SU-DHL-6 (cell line): ENCODE results near the gene ANKRD39.

Experiments
- H2AFZ ChIP-seq: fragments of 200-600 bp; sonication (generic); 2 replicates; pipeline ENCODE4 v1.6.1; 2014; ENCODE audit warnings: low read depth, mild to moderate bottlenecking, moderate library complexity, mixed read lengths, antibody characterized with exemption, low read length; ENCODE audit not compliant: severe bottlenecking
- H3F3A ChIP-seq: fragments of 200-600 bp; shearing (Covaris generic); 2 replicates; pipeline ENCODE4 v1.6.0; 2016; ENCODE audit warnings: antibody characterized with exemption, mild to moderate bottlenecking; ENCODE audit not compliant: insufficient read depth
- H3K27ac ChIP-seq: fragments of 200-600 bp; sonication (generic); 2 replicates; pipeline ENCODE4 v1.5.1; 2016; ENCODE audit warnings: low read depth, mild to moderate bottlenecking, low read length, moderate library complexity, mixed read lengths
- H3K27me3 ChIP-seq: fragments of 200-600 bp; sonication (generic), shearing (Covaris generic); 2 replicates; pipeline ENCODE4 v1.6.0; 2014; ENCODE audit warnings: mild to moderate bottlenecking, low read length
- H3K36me3 ChIP-seq: fragments of 200-600 bp; sonication (generic); 2 replicates; pipeline ENCODE4 v1.6.1; 2014; ENCODE audit warnings: mild to moderate bottlenecking, low read length, mixed read lengths
- H3K4me2 ChIP-seq: fragments of 300-600, 200-600 bp; shearing (Covaris generic), sonication (generic); 2 replicates; pipeline ENCODE4 v1.6.0; 2014; ENCODE audit warnings: low read length, low read depth, mild to moderate bottlenecking; ENCODE audit not compliant: poor library complexity, severe bottlenecking
- H3K4me3 ChIP-seq: fragments of 200-600 bp; sonication (generic); 2 replicates; pipeline ENCODE4 v1.5.1; 2014; ENCODE audit warnings: antibody characterized with exemption, low read length, mild to moderate bottlenecking, mixed read lengths; ENCODE audit not compliant: insufficient read depth, poor library complexity, severe bottlenecking
- H3K79me2 ChIP-seq: fragments of 200-600 bp; sonication (generic); 2 replicates; pipeline ENCODE4 v1.6.1; 2014; ENCODE audit warnings: mild to moderate bottlenecking, low read length, moderate library complexity; ENCODE audit not compliant: insufficient read depth
- H3K9ac ChIP-seq: fragments of 200-600 bp; sonication (generic); 2 replicates; pipeline ENCODE4 v1.7.0; 2014; ENCODE audit warnings: mild to moderate bottlenecking, low read length
- H3K9me2 ChIP-seq: fragments of 200-600 bp; sonication (generic); replicated peaks from 2 replicates; pipeline ENCODE4 v1.6.1; 2014; ENCODE audit warnings: low read length; ENCODE audit not compliant: insufficient read depth
- H3K9me3 ChIP-seq: fragments of 200-600 bp; sonication (generic); 2 replicates; pipeline ENCODE4 v1.6.1; 2014; ENCODE audit warnings: low read length, mixed read lengths; ENCODE audit not compliant: insufficient read depth
- H4K20me1 ChIP-seq: fragments of 200-600 bp; sonication (generic); 2 replicates; pipeline ENCODE4 v1.6.1; 2014; ENCODE audit warnings: low read depth, mild to moderate bottlenecking, antibody characterized with exemption, low read length, moderate library complexity, mixed read lengths
- EZH2phosphoT487 ChIP-seq: fragments of 200-600 bp; sonication (generic), shearing (Covaris generic); conservative IDR thresholded peaks from 2 replicates; pipeline ENCODE4 v1.6.1; 2018; ENCODE audit warnings: mild to moderate bottlenecking, antibody characterized with exemption, low read length, moderate library complexity, mixed read lengths
- TF ChIP-seq, protein P1 (sequence below): fragments of 200-600 bp; sonication (generic); IDR thresholded peaks from one replicate; pipeline ENCODE4 v1.5.1; 2017; ENCODE audit warnings: antibody characterized with exemption, mild to moderate bottlenecking, low read length, moderate library complexity; ENCODE audit not compliant: insufficient read depth, poor library complexity, severe bottlenecking

ANKRD39 gene

DNA sequence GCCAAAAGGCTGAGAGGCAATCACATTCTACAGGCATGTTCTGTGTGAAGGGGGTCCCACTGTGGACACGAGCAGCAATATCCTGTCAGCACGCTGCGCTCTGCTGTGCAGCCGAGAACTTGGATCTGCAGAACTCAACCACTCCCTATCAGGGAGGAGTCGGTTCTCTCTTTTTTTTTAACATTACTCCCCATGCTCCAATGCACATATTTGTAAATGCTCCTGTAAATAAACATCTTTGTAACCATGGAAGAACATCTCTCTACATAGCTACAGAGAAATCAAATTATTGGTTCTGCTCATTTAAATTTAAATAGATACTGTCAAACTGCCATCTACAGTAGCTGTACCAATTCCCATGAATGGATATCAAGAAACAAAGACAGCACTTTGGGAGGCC is 11.0 kb downstream of the ANKRD39 start:
- H3K4me2 ChIP-seq, result no peak overlapping the region
- H4K20me1 ChIP-seq, result no peaks in the 10 kb centered on the region
- H3K36me3 ChIP-seq, result no peaks in the 10 kb centered on the region
- no peak overlapping the region for H3K9ac ChIP-seq
- H3K9me3 ChIP-seq, result no peaks in the 10 kb centered on the region
- H3K4me3 ChIP-seq, result no peak overlapping the region
- H3K27me3 ChIP-seq, result no peaks in the 10 kb centered on the region
- no peaks in the 10 kb centered on the region for H3K79me2 ChIP-seq
- TF ChIP-seq, protein P1, sequence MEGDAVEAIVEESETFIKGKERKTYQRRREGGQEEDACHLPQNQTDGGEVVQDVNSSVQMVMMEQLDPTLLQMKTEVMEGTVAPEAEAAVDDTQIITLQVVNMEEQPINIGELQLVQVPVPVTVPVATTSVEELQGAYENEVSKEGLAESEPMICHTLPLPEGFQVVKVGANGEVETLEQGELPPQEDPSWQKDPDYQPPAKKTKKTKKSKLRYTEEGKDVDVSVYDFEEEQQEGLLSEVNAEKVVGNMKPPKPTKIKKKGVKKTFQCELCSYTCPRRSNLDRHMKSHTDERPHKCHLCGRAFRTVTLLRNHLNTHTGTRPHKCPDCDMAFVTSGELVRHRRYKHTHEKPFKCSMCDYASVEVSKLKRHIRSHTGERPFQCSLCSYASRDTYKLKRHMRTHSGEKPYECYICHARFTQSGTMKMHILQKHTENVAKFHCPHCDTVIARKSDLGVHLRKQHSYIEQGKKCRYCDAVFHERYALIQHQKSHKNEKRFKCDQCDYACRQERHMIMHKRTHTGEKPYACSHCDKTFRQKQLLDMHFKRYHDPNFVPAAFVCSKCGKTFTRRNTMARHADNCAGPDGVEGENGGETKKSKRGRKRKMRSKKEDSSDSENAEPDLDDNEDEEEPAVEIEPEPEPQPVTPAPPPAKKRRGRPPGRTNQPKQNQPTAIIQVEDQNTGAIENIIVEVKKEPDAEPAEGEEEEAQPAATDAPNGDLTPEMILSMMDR, result no peak
- no peak for TF ChIP-seq EZH2phosphoT487
- no peaks in the 10 kb centered on the region for H3K9me2 ChIP-seq
- no peaks in the 10 kb centered on the region for H3F3A ChIP-seq
- no peak overlapping the region for H2AFZ ChIP-seq
- H3K27ac ChIP-seq, result no peak overlapping the region

DNA sequence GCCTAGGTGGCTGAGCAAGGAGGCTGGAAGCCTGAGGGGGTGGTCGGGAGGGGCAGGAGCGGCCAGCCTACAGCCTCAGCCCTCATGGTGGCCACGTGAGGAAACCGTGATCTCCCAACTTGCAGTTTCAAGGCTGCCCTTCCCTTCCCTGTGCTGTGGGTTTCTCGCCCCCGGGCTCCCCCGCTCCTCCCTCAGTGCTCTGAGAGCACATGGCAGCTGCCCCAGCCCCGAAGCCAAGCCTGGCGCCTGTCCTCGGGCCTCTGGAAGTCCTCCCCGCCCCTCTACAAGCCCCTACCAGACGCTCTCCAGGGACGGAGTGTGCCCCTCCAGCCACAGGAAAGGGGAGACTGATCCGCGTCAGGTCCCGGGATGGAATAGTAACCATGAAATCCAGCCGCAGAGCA is 13.4 kb downstream of the ANKRD39 start:
- H3F3A ChIP-seq, result no peaks in the 10 kb centered on the region
- H4K20me1 ChIP-seq, result no peaks in the 10 kb centered on the region
- no peak overlapping the region for H2AFZ ChIP-seq
- H3K4me3 ChIP-seq, result no peak overlapping the region
- H3K9me2 ChIP-seq, result no peaks in the 10 kb centered on the region
- H3K9ac ChIP-seq, result no peak overlapping the region
- H3K9me3 ChIP-seq, result no peaks in the 10 kb centered on the region
- H3K79me2 ChIP-seq, result no peaks in the 10 kb centered on the region
- H3K4me2 ChIP-seq, result no peak overlapping the region
- no peak overlapping the region for H3K27ac ChIP-seq
- TF ChIP-seq, protein P1, result no peak
- TF ChIP-seq EZH2phosphoT487, result no peak
- H3K36me3 ChIP-seq, result no peaks in the 10 kb centered on the region
- H3K27me3 ChIP-seq, result no peaks in the 10 kb centered on the region

DNA sequence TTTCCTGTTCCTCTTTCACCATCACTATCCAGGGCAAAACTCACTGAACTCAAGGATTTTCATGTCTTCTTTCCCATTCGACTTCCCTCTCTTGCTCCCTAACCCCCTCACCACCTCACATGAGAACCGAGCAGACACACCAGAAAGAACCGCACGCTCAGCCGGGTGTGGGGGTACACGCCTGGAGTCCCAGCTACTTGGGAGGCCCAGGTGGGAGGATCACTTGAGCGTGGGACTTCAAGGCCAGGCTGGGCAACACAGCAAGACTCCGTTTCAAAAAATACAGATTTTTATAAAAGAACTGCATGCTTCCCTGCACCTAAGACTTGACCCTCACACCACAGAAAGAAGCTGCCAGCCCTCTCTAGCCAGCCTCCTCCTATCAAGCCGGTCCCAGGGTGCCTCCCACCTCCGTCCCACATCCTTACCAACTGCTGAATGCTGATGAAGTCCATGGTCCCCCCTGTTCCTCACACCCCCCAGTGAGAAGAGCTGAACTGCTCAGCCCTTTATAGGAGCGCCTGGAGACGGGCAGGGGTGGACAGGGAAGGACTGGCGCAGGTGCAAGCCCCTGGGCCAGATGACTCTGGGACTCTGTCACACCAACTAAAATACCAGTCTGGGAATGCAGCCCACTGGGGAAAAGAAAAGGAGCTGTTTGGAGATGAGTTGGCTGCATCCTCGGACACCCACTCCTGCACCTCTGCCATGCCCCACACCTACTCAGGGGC is 14.1 kb downstream of the ANKRD39 start, which contains the start of gene ANKRD23:
Gene ANKRD23, minus strand, starts transcription at position 484 of the 731 bp plus-strand sequence. Its CDS starts 29 bp downstream, at position 455.
- no peaks in the 10 kb centered on the region for H3K36me3 ChIP-seq
- no peak within 1 kb of the TSS for H3K4me2 ChIP-seq
- H3K27ac ChIP-seq, result no peak within 1 kb of the TSS

More for the DNA sequence above, 14.1 kb downstream of the ANKRD39 start, which contains the start of gene ANKRD23:
- TF ChIP-seq, protein P1, result no peak
- no peak for TF ChIP-seq EZH2phosphoT487
- H3K27me3 ChIP-seq, result no peaks in the 10 kb centered on the region
- no peak within 1 kb of the TSS for H3K4me3 ChIP-seq
- no peaks in the 10 kb centered on the region for H3K9me3 ChIP-seq
- no peaks in the 10 kb centered on the region for H4K20me1 ChIP-seq
- no peak within 1 kb of the TSS for H2AFZ ChIP-seq
- no peaks in the 10 kb centered on the region for H3K79me2 ChIP-seq
- H3F3A ChIP-seq, result no peaks in the 10 kb centered on the region
- H3K9ac ChIP-seq, result no peak within 1 kb of the TSS
- no peaks in the 10 kb centered on the region for H3K9me2 ChIP-seq
